ENCODE data around the gene TMSB4X. TPM values are rescaled to one million over a fixed set of nuclear protein-coding genes. Genes with fewer than 3 reads are reported as not detected.
"Not testable (repeated sequence)": the region's sequence is repeated elsewhere in the genome, so short reads cannot be mapped to it uniquely, and the experiment has no call there.

The TMSB4X gene
- polyA plus RNA-seq, 1 experiment = 6,551 TPM

GRCh38 chrX:12978205-12979025 is 3.5 kb downstream of the TMSB4X start:
- ChIA-PET CTCF (interaction anchor here (1.0 to 1.9 kb wide), 3 partner anchors 32 to 510 kb away, joined by 3 to 12 read pairs (median 9); no protein-coding TSS in a partner anchor), POLR2A (interaction anchor here (0.7 to 5.5 kb wide), 15 partner anchors 22 to 521 kb away, joined by 3 to 39 read pairs (median 6); no protein-coding TSS in a partner anchor)
- TF ChIP-seq CTCF (IDR thresholded peaks at IDR 0.05; ENCODE audit: low read depth, low read length) = no peak
- peak overlapping the region; percentile 85 for H3K27ac ChIP-seq (ENCODE audit: low read depth, low read length)
- DNase-seq (ENCODE audit: low read depth, low spot score) = peak; percentile 79
- peak overlapping the region; percentile 81 for H3K4me3 ChIP-seq (ENCODE audit: low read depth, low read length)
- H3K9me3 ChIP-seq (ENCODE audit: control insufficient read depth, insufficient read depth, low read length) = no peaks in the 10 kb centered on the region; the same call in 1 of the 2 replicates
- no peaks in the 10 kb centered on the region for H3K27me3 ChIP-seq (ENCODE audit: control insufficient read depth, insufficient read depth, low read length)

GRCh38 chrX:12979026-12979607 is 4.2 kb downstream of the TMSB4X start:
- DNase-seq (ENCODE audit: low read depth, low spot score) = no peak
- TF ChIP-seq CTCF (IDR thresholded peaks at IDR 0.05; ENCODE audit: low read depth, low read length) = no peak
- H3K27ac ChIP-seq (ENCODE audit: low read depth, low read length) = peak overlapping the region; percentile 85
- ChIA-PET CTCF (interaction anchor here (0.6 to 1.0 kb wide), 3 partner anchors 32 to 555 kb away, joined by 3 to 9 read pairs (median 3); no protein-coding TSS in a partner anchor), POLR2A (interaction anchor here (0.6 to 5.5 kb wide), 14 partner anchors 23 to 520 kb away, joined by 3 to 39 read pairs (median 6); no protein-coding TSS in a partner anchor)
- no peaks in the 10 kb centered on the region; the same call in 1 of the 2 replicates for H3K9me3 ChIP-seq (ENCODE audit: control insufficient read depth, insufficient read depth, low read length)
- no peaks in the 10 kb centered on the region for H3K27me3 ChIP-seq (ENCODE audit: control insufficient read depth, insufficient read depth, low read length)
- no peak overlapping the region for H3K4me3 ChIP-seq (ENCODE audit: low read depth, low read length)

- H3K27me3 ChIP-seq (ENCODE audit: control insufficient read depth, insufficient read depth, low read length) = no peaks in the 10 kb centered on the region
- POLR2A ChIA-PET = interaction anchor here (0.6 to 5.5 kb wide), 8 partner anchors 33 to 509 kb away, joined by 3 to 39 read pairs (median 7); no protein-coding TSS in a partner anchor
- no peaks in the 10 kb centered on the region; the same call in 1 of the 2 replicates for H3K9me3 ChIP-seq (ENCODE audit: control insufficient read depth, insufficient read depth, low read length)
- no peak for DNase-seq (ENCODE audit: low read depth, low spot score)
- no peak overlapping the region for H3K4me3 ChIP-seq (ENCODE audit: low read depth, low read length)
- no peak overlapping the region for H3K27ac ChIP-seq (ENCODE audit: low read depth, low read length)
- CTCF ChIA-PET = interaction anchor here (0.6 to 1.0 kb wide), 3 partner anchors 33 to 555 kb away, joined by 3 to 9 read pairs (median 3); no protein-coding TSS in a partner anchor
- TF ChIP-seq CTCF (IDR thresholded peaks at IDR 0.05; ENCODE audit: low read depth, low read length) = no peak
Measured at GRCh38 chrX:12979616-12980015, 4.7 kb downstream of the TMSB4X start.

- H3K27me3 ChIP-seq (ENCODE audit: control insufficient read depth, insufficient read depth, low read length); H3K27ac ChIP-seq (ENCODE audit: low read depth, low read length); H3K4me3 ChIP-seq (ENCODE audit: low read depth, low read length); DNase-seq (ENCODE audit: low read depth, low spot score); H3K9me3 ChIP-seq (ENCODE audit: control insufficient read depth, insufficient read depth, low read length): not testable (repeated sequence)
- ChIA-PET CTCF (interaction anchor here (0.8 kb wide), 1 partner anchor 140 kb away, joined by 3 read pairs; no protein-coding TSS in a partner anchor), POLR2A (interaction anchor here (0.7 to 2.2 kb wide), 5 partner anchors 68 to 417 kb away, joined by 3 to 10 read pairs (median 3); no protein-coding TSS in a partner anchor)
Measured at GRCh38 chrX:12980039-12980438, 5.1 kb downstream of the TMSB4X start.

- no peak for DNase-seq (ENCODE audit: low read depth, low spot score)
- no peak overlapping the region for H3K27ac ChIP-seq (ENCODE audit: low read depth, low read length)
- H3K9me3 ChIP-seq (ENCODE audit: control insufficient read depth, insufficient read depth, low read length) = no peaks in the 10 kb centered on the region
- TF ChIP-seq CTCF (IDR thresholded peaks at IDR 0.05; ENCODE audit: low read depth, low read length) = no peak
- no peak overlapping the region for H3K4me3 ChIP-seq (ENCODE audit: low read depth, low read length)
- CTCF ChIA-PET = no interaction called here
- H3K27me3 ChIP-seq (ENCODE audit: control insufficient read depth, insufficient read depth, low read length) = no peaks in the 10 kb centered on the region
- POLR2A ChIA-PET = no interaction called here
Measured at GRCh38 chrX:12981880-12982279, 7.0 kb downstream of the TMSB4X start.

Data from AG04450 (cell line).